Measurements from ENCODE around the gene PLXNC1. TPM values are rescaled to one million over a fixed set of nuclear protein-coding genes. Genes with fewer than 3 reads are reported as not detected.
A peak's percentile ranks its signal among the peaks of the same experiment; 100 is the strongest.

Gene PLXNC1
- total RNA-seq, 1 donor from 2014 or later = 4.9 TPM

DNA sequence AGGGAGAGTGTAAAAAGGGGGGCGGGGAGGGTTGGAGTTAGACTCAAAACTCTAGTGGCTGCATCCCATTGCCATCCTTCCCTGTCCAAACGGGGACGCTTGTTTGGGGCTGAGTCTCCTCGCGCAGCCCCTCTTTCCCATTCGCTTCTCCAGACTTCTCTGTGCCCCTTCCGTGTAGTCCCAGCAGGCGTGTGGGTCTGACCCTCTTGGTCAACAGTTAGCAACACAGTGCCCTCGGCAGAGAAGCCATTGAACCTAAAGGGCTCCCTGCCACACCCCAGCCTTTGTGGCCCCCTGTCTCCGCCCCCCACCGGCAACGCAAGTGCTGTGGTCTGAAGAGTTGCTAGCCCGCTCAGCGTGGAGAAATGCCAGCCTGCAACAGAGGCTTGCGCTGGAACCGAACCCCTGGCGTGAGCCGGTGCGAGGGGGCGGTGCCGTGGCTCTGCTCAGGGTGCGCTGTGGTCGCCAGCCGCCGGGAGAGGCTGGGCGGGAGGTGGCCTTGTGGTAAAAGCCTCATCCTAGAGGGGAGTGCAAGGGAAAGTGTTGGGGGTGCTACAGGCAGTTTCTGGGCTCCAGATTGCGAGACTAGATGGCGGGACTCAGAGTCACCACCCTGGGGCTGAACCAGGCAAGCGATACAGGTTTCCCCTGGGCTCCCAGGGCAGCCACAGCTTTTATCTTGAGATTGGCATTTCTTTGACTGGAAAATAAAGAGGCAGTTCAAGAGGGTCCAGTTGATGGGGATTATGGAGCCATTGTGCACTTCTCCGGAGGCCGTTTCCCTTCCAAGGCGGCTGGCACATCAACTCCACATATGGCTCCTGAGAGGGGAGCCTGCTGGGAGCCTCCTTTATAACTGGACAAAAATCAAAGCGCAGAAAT is 2.1 kb downstream of the PLXNC1 start:
- Mint-ChIP-seq H3K4me3 (ENCODE audit: unreplicated experiment) (peak overlapping the region; percentile 89), H3K9me3 (ENCODE audit: unreplicated experiment) (peaks cover 5% of the 10 kb centered on the region), H3K27ac (ENCODE audit: unreplicated experiment) (peak overlapping the region; percentile 55), H3K36me3 (ENCODE audit: unreplicated experiment) (no peaks in the 10 kb centered on the region), H3K4me1 (ENCODE audit: low read depth, unreplicated experiment) (peaks cover 12% of the 10 kb centered on the region), H3K27me3 (ENCODE audit: unreplicated experiment) (peaks cover 22% of the 10 kb centered on the region)
- DNase-seq = peak; percentile 41
- TF ChIP-seq, protein P1, sequence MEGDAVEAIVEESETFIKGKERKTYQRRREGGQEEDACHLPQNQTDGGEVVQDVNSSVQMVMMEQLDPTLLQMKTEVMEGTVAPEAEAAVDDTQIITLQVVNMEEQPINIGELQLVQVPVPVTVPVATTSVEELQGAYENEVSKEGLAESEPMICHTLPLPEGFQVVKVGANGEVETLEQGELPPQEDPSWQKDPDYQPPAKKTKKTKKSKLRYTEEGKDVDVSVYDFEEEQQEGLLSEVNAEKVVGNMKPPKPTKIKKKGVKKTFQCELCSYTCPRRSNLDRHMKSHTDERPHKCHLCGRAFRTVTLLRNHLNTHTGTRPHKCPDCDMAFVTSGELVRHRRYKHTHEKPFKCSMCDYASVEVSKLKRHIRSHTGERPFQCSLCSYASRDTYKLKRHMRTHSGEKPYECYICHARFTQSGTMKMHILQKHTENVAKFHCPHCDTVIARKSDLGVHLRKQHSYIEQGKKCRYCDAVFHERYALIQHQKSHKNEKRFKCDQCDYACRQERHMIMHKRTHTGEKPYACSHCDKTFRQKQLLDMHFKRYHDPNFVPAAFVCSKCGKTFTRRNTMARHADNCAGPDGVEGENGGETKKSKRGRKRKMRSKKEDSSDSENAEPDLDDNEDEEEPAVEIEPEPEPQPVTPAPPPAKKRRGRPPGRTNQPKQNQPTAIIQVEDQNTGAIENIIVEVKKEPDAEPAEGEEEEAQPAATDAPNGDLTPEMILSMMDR (IDR thresholded peaks at IDR 0.05; ENCODE audit: partially characterized antibody, unreplicated experiment) = no peak

DNA sequence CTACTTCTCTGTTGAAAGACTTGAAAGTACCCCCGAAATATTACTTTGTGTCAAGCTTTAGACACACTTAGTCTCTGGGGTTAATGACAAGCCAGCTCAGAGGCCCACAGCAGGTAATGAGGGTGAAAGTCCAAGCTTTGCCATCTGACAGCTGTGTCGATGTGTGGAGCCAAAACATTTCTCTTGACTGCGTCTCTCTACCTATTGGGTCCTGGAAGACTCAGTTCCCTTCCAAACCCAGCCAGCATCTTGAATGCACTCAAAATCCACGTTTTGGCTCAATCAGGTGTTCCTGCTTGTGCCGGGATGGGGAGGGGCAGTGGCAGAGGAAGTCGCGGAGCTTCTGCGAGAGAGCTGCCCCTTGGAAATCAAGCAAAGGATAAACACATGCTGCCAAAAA is 3.2 kb downstream of the PLXNC1 start:
- TF ChIP-seq, protein P1 (IDR thresholded peaks at IDR 0.05; ENCODE audit: partially characterized antibody, unreplicated experiment) = no peak

DNA sequence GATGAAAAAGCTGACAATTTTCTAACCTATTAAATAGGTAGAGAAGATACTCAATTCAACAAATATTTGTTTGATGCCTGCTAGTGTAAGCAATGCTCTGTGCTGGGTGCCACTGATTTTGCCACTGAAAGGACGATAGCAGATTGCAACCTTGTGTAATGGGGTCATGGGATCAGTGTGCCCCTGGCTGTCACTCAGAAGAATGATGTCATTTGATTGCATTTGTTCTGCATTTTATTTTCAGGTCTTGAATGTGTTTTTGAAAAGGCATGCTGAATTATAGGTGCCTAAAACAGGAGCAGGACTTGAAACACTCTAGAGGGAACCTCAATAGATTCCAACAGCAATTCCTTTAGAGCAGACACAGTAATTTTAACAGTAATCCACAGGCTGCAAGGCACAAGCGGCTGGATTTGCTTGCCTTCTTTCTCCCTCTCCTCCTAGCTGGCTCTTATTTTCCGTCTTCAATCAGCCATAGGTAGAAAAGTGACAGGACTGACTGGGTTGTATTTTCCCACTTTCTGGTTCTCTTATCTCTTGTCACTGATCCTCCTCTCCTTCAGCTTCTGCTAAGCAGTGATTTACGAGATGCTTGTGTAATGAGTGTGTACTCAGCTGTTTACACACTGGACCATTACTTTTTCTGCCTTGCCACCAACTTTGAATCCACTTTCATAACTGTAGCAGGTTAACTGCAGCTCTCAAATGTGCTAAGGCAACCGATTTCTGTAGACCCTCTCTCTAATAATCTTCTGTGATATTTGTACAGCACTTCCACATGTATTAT is 4.1 kb downstream of the PLXNC1 start:
- Mint-ChIP-seq H3K4me1 (ENCODE audit: low read depth, unreplicated experiment) (peaks cover 9% of the 10 kb centered on the region), H3K27me3 (ENCODE audit: unreplicated experiment) (peaks cover 18% of the 10 kb centered on the region), H3K4me3 (ENCODE audit: unreplicated experiment) (no peak overlapping the region), H3K27ac (ENCODE audit: unreplicated experiment) (no peak overlapping the region), H3K36me3 (ENCODE audit: unreplicated experiment) (no peaks in the 10 kb centered on the region), H3K9me3 (ENCODE audit: unreplicated experiment) (peaks cover 4% of the 10 kb centered on the region)
- TF ChIP-seq, protein P1 (IDR thresholded peaks at IDR 0.05; ENCODE audit: partially characterized antibody, unreplicated experiment) = no peak
- no peak for DNase-seq

More for the DNA sequence above, 3.2 kb downstream of the PLXNC1 start:
- Mint-ChIP-seq H3K36me3 (ENCODE audit: unreplicated experiment) (no peaks in the 10 kb centered on the region), H3K27me3 (ENCODE audit: unreplicated experiment) (peaks cover 22% of the 10 kb centered on the region), H3K27ac (ENCODE audit: unreplicated experiment) (no peak overlapping the region), H3K4me3 (ENCODE audit: unreplicated experiment) (peak overlapping the region; percentile 54), H3K4me1 (ENCODE audit: low read depth, unreplicated experiment) (peaks cover 12% of the 10 kb centered on the region), H3K9me3 (ENCODE audit: unreplicated experiment) (peaks cover 5% of the 10 kb centered on the region)
- no peak for DNase-seq

DNA sequence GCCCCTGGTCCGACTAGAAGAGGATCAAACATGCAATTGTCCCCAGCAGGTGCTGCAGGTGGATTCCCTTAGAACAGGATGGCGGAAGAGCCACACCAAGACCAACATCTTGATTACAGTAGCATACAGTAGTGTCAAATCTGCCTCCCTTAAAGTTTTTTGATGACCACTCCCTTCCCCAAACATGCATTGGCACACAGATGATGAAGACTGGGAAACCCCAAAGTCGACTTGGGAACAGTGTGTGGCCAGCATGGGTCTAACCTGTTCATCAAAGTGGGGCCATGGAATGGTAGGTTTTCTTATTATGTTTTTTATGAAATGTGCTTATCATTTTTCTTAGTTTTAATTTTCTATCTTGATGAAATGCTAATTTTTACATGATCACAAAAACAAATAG is 8.8 kb downstream of the PLXNC1 start:
- Mint-ChIP-seq H3K27me3 (ENCODE audit: unreplicated experiment) (peaks cover 4% of the 10 kb centered on the region), H3K4me3 (ENCODE audit: unreplicated experiment) (no peak overlapping the region), H3K9me3 (ENCODE audit: unreplicated experiment) (no peaks in the 10 kb centered on the region), H3K36me3 (ENCODE audit: unreplicated experiment) (no peaks in the 10 kb centered on the region), H3K4me1 (ENCODE audit: low read depth, unreplicated experiment) (peaks cover 2% of the 10 kb centered on the region), H3K27ac (ENCODE audit: unreplicated experiment) (no peak overlapping the region)
- DNase-seq = no peak
- TF ChIP-seq, protein P1 (IDR thresholded peaks at IDR 0.05; ENCODE audit: partially characterized antibody, unreplicated experiment) = no peak
